HEK293 (cell line): ENCODE results near the gene FNDC1.

Source experiments
- CTCF ChIP-seq: fragments of 450-650 bp; formaldehyde crosslinking; IDR thresholded peaks from 2 replicates; pipeline ENCODE4 v1.5.1; 2016; ENCODE audit warnings: missing biosample characterization, missing genetic modification characterization
- MEIS1 ChIP-seq: sonication (generic); formaldehyde crosslinking; IDR thresholded peaks from 2 replicates; pipeline ENCODE4 v1.8.1; 2022; ENCODE audit warnings: missing genetic modification reagents, mild to moderate bottlenecking, borderline replicate concordance
- ZBTB21 ChIP-seq: fragments of 450-650 bp; formaldehyde crosslinking; IDR thresholded peaks from 2 replicates; pipeline ENCODE4 v1.5.1; 2017; ENCODE audit warnings: missing biosample characterization, missing genetic modification characterization
- ZFP37 ChIP-seq: fragments of 450-650 bp; formaldehyde crosslinking; IDR thresholded peaks from 2 replicates; pipeline ENCODE4 v1.5.1; 2016; ENCODE audit warnings: missing biosample characterization, missing genetic modification characterization
- ZNF10 ChIP-seq: fragments of 450-650 bp; formaldehyde crosslinking; IDR thresholded peaks from 2 replicates; pipeline ENCODE4 v1.5.1; 2017; ENCODE audit warnings: missing biosample characterization, missing genetic modification characterization
- ZNF133 ChIP-seq: fragments of 450-650 bp; formaldehyde crosslinking; IDR thresholded peaks from 2 replicates; pipeline ENCODE4 v1.5.1; 2016; ENCODE audit warnings: missing biosample characterization, missing genetic modification characterization
- ZNF394 ChIP-seq: fragments of 450-650 bp; formaldehyde crosslinking; IDR thresholded peaks from 2 replicates; pipeline ENCODE4 v1.5.1; 2016; ENCODE audit warnings: missing biosample characterization, missing genetic modification characterization, mild to moderate bottlenecking, moderate library complexity, borderline replicate concordance

- TF ChIP-seq ZBTB21 (tag by site-specific recombination), result no peak
- TF ChIP-seq CTCF (tag by site-specific recombination), result no peak
- no peak for TF ChIP-seq ZNF133 (tag by site-specific recombination)
- TF ChIP-seq MEIS1 (CRISPR knock-in tag), result no peak
- no peak for TF ChIP-seq ZFP37
- TF ChIP-seq ZNF394 (tag by site-specific recombination), result no peak
- TF ChIP-seq ZNF10 (tag by site-specific recombination), result no peak
Measured at GRCh38 chr6:159301277-159301676, 132.1 kb downstream of the FNDC1 start.
